A549 (cell line): ENCODE data around the gene ALKBH6. TPM values are rescaled to one million over a fixed set of nuclear protein-coding genes. Genes with fewer than 3 reads are reported as not detected.

Experiments
- ATAC-seq, 2 experiments: fragments of 200-7000 bp in 1 of 2; fragments of >200 bp in 1 of 2; cut with Nextera tagmentation in 1 of 2; cut with Tn5 transposase in 1 of 2; 3 replicates each; pipeline versions ENCODE4 v1.8.0 to v1.9.1; 2018 to 2020; ENCODE audit warnings: mild to moderate bottlenecking in 1 of 2, moderate library complexity in 1 of 2
- CTCF ChIA-PET: fragments of 300-600 bp; sonication (Branson Sonifier 250); formaldehyde crosslinking; extraction: SDS; loops from one replicate; lab custom pipeline; 2021; ENCODE audit warnings: antibody characterized with exemption, inconsistent platforms; lab: Yijun Ruan, JAX
- POLR2A ChIA-PET: fragments of 350-600 bp; formaldehyde crosslinking; extraction: SDS; loops from one replicate; lab custom pipeline; 2021; ENCODE audit warnings: antibody characterized with exemption, inconsistent platforms; lab: Yijun Ruan, JAX
- DNase-seq, 2 experiments: peaks; one replicate each; pipeline versions ENCODE4 v3.0.0 to v3.0.0-alpha.2; 2011 to 2016; ENCODE audit warnings: low read depth in 1 of 2, low spot score in 1 of 2
- FAIRE-seq: peaks from 2 replicates; lab custom pipeline; 2011; peaks lifted over from hg19 to GRCh38; lab: Jason Lieb, UNC
- H3K27ac ChIP-seq, 2 experiments: fragments of >200 bp; sonication (Bioruptor Twin); formaldehyde crosslinking; 3 replicates each; pipeline ENCODE4 v1.5.1; 2016 to 2017
- H3K4me1 ChIP-seq: fragments of >200 bp; sonication (Bioruptor Twin); formaldehyde crosslinking; 3 replicates; pipeline ENCODE4 v1.6.1; 2016
- H3K4me2 ChIP-seq: fragments of >200 bp; sonication (Bioruptor Twin); formaldehyde crosslinking; 3 replicates; pipeline ENCODE4 v1.6.1; 2016
- H3K4me3 ChIP-seq: fragments of >200 bp; sonication (Bioruptor Twin); formaldehyde crosslinking; 3 replicates; pipeline ENCODE4 v1.5.1; 2016
- H3K9me3 ChIP-seq: fragments of >200 bp; sonication (Bioruptor Twin); formaldehyde crosslinking; 3 replicates; pipeline ENCODE4 v1.6.1; 2016
- CEBPB ChIP-seq, 2 experiments: fragments of >200 bp in 1 of 2; sonication (Bioruptor Twin) in 1 of 2; formaldehyde crosslinking in 1 of 2; IDR thresholded peaks; 2 replicates each; pipeline ENCODE4 v1.6.1; 2012 to 2016
- CHD2 ChIP-seq: fragments of 150-350 bp; IDR thresholded peaks from 2 replicates; pipeline ENCODE4 v1.6.1; 2014; ENCODE audit warnings: low read length; ENCODE audit not compliant: partially characterized antibody
- CTCF ChIP-seq: fragments of >200 bp; sonication (Bioruptor Twin); formaldehyde crosslinking; IDR thresholded peaks from 3 replicates; pipeline ENCODE4 v1.5.1; 2016
- E2F6 ChIP-seq: IDR thresholded peaks from 2 replicates; pipeline ENCODE4 v1.6.1; 2012; ENCODE audit warnings: low read depth, borderline replicate concordance
- EHF ChIP-seq: fragments of 250-450 bp; sonication (Bioruptor Pico); IDR thresholded peaks from 2 replicates; pipeline ENCODE4 v1.5.0; 2020; ENCODE audit warnings: mild to moderate bottlenecking
- GATA3 ChIP-seq: IDR thresholded peaks from 2 replicates; pipeline ENCODE4 v1.6.1; 2012; ENCODE audit warnings: borderline replicate concordance
- HES2 ChIP-seq: fragments of >200 bp; sonication (Bioruptor Twin); formaldehyde crosslinking; IDR thresholded peaks from 2 replicates; pipeline ENCODE4 v1.6.1; 2016
- HOXB13 ChIP-seq: fragments of 250-450 bp; sonication (Bioruptor Pico); IDR thresholded peaks from 2 replicates; pipeline ENCODE4 v1.5.0; 2020; ENCODE audit warnings: low read depth, mild to moderate bottlenecking, moderate library complexity
- KDM5A ChIP-seq: fragments of 200-600 bp; sonication (generic); IDR thresholded peaks from 2 replicates; pipeline ENCODE4 v1.6.1; 2016; ENCODE audit warnings: antibody characterized with exemption, mild to moderate bottlenecking
- MAFK ChIP-seq: fragments of 450-650 bp; IDR thresholded peaks from 2 replicates; pipeline ENCODE4 v1.6.1; 2014; ENCODE audit not compliant: partially characterized antibody
- NFE2L2 ChIP-seq: fragments of 150-350 bp; conservative IDR thresholded peaks from 2 replicates; pipeline ENCODE4 v1.6.1; 2014; ENCODE audit warnings: low read length
- NR3C1 ChIP-seq: fragments of >200 bp; sonication (Bioruptor Twin); formaldehyde crosslinking; IDR thresholded peaks from 3 replicates; pipeline ENCODE4 v1.6.1; 2017
- POLR2A ChIP-seq: IDR thresholded peaks from 2 replicates; pipeline ENCODE4 v1.6.1; 2012; ENCODE audit warnings: mild to moderate bottlenecking, low read length
- POLR2AphosphoS2 ChIP-seq: conservative IDR thresholded peaks from 2 replicates; pipeline ENCODE4 v1.6.1; 2012; ENCODE audit warnings: low read length, improper control_type of control experiment, inconsistent platforms
- USF2 ChIP-seq: fragments of 450-650 bp; IDR thresholded peaks from 2 replicates; pipeline ENCODE4 v1.6.1; 2014; ENCODE audit warnings: antibody characterized with exemption
- WGBS: methylation state at CpG from one replicate; pipeline ENCODE4 v1.1.6; 2017; ENCODE audit errors: missing lambda C conversion rate; 5-methylcytosine and 5-hydroxymethylcytosine counted together
- polyA plus RNA-seq, 4 experiments: library from polyadenylated mRNA; depleted of rRNA in 3 of 4; stranded (reverse); fragments of >200 nt; fragmentation: RNase III in 1 of 4; extraction: RNeasy Plus Mini Kit Qiagen cat#74134 plus additional on column Dnase treatment in 1 of 4; gene quantifications; 2 replicates in 3 of 4; 3 replicates in 1 of 4; pipeline ENCODE4 v1.2.3, GENCODE V29; 2011 to 2017
- TF ChIP-seq, protein P1 (sequence below): fragments of 200-600 bp; sonication (generic); IDR thresholded peaks from 2 replicates; pipeline ENCODE4 v1.6.1; 2016; ENCODE audit warnings: antibody characterized with exemption, mild to moderate bottlenecking, moderate library complexity
- TF ChIP-seq, protein P2 (sequence below): fragments of 150-350 bp; IDR thresholded peaks from 2 replicates; pipeline ENCODE4 v1.6.1; 2014; ENCODE audit warnings: low read depth, mild to moderate bottlenecking, low read length
- TF ChIP-seq, protein P3 (sequence below): fragments of >200 bp; sonication (Bioruptor Twin); formaldehyde crosslinking; IDR thresholded peaks from 3 replicates; pipeline ENCODE4 v1.6.1; 2016
- TF ChIP-seq, protein P4 (sequence below): IDR thresholded peaks from 2 replicates; pipeline ENCODE4 v1.6.1; 2012

ALKBH6 gene
- polyA plus RNA-seq, 2 of the 4 experiments (the other 2 are of a cell fraction), result 34.2 to 47.1 TPM

DNA sequence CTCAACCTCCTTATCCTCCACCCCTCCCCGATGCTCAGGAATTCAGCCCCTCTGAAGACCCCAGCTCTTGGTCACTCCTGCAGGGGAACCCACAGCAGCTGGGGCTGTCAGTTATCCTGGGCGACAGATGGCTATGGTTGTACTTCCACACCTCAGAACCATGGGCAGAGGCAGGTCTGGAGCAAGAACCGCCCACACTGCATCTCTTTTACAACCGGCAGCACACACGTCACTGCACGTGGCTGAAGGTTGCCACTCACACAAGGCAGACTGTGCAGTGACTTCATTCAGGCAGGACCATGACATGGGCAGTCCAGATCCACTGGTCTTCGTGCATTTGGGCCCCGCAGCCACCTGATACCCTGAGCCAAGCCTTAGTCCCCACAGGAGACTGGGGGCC is 40.5 kb downstream of the ALKBH6 start:
- 6% methylated on average over 8 of the region's 8 CpGs for WGBS
- Histone ChIP-seq H3K27ac (no peak overlapping the region), H3K4me2 (no peak overlapping the region), H3K4me3 (no peak overlapping the region), H3K4me1 (no peaks in the 10 kb centered on the region), H3K9me3 (no peaks in the 10 kb centered on the region)
- TF ChIP-seq, protein P1, sequence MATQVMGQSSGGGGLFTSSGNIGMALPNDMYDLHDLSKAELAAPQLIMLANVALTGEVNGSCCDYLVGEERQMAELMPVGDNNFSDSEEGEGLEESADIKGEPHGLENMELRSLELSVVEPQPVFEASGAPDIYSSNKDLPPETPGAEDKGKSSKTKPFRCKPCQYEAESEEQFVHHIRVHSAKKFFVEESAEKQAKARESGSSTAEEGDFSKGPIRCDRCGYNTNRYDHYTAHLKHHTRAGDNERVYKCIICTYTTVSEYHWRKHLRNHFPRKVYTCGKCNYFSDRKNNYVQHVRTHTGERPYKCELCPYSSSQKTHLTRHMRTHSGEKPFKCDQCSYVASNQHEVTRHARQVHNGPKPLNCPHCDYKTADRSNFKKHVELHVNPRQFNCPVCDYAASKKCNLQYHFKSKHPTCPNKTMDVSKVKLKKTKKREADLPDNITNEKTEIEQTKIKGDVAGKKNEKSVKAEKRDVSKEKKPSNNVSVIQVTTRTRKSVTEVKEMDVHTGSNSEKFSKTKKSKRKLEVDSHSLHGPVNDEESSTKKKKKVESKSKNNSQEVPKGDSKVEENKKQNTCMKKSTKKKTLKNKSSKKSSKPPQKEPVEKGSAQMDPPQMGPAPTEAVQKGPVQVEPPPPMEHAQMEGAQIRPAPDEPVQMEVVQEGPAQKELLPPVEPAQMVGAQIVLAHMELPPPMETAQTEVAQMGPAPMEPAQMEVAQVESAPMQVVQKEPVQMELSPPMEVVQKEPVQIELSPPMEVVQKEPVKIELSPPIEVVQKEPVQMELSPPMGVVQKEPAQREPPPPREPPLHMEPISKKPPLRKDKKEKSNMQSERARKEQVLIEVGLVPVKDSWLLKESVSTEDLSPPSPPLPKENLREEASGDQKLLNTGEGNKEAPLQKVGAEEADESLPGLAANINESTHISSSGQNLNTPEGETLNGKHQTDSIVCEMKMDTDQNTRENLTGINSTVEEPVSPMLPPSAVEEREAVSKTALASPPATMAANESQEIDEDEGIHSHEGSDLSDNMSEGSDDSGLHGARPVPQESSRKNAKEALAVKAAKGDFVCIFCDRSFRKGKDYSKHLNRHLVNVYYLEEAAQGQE, result peak; percentile 35; the same call in 1 of the 2 replicates
- no peak for TF ChIP-seq USF2
- DNase-seq (peak in 1 of 2 experiments; percentile 39), ATAC-seq (peak; percentile 34 to 49; a peak in 4 of 6 replicates), FAIRE-seq (no peak)
- CTCF ChIA-PET, result interaction anchor here (0.7 to 1.7 kb wide), 2 partner anchors 11 to 872 kb away, joined by 3 to 6 read pairs; no protein-coding TSS in a partner anchor
- POLR2A ChIA-PET, result no interaction called here

DNA sequence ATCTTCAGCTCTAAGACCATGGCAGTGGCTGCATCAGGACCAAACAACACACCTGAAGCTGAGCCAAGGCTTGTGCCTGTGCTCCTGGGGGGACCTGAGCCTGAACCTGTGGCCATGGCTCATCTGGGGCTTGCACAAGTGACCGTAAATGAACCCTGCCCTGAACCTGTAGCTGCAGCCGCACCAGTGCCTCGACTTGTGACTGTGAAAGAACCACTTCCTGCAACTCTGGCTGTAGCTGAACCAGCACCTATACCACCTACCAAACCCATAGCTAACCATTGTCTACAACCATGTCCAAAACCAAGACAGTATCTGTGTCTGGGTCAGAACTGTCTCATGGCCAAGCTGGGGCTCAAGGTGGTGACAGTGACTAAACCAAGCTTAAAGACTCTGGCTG is 47.2 kb downstream of the ALKBH6 start:
- Histone ChIP-seq H3K9me3 (no peaks in the 10 kb centered on the region), H3K4me1 (no peaks in the 10 kb centered on the region), H3K4me3 (no peak overlapping the region), H3K27ac (no peak overlapping the region), H3K4me2 (no peak overlapping the region)
- ATAC-seq (no peak), FAIRE-seq (peak; percentile 32), DNase-seq (no peak)
- TF ChIP-seq MAFK (no peak), EHF (CRISPR knock-in tag) (no peak), POLR2A (no peak), CTCF (no peak), HOXB13 (CRISPR knock-in tag) (no peak), CHD2 (no peak), E2F6 (no peak), NFE2L2 (no peak), NR3C1 (no peak), HES2 (no peak), KDM5A (no peak), GATA3 (no peak), USF2 (no peak), POLR2AphosphoS2 (no peak), CEBPB (IDR thresholded peaks at IDR 0.05) (no peak)
- TF ChIP-seq, protein P2, sequence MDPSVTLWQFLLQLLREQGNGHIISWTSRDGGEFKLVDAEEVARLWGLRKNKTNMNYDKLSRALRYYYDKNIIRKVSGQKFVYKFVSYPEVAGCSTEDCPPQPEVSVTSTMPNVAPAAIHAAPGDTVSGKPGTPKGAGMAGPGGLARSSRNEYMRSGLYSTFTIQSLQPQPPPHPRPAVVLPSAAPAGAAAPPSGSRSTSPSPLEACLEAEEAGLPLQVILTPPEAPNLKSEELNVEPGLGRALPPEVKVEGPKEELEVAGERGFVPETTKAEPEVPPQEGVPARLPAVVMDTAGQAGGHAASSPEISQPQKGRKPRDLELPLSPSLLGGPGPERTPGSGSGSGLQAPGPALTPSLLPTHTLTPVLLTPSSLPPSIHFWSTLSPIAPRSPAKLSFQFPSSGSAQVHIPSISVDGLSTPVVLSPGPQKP, result no peak
- TF ChIP-seq, protein P1, result no peak
- TF ChIP-seq, protein P3, sequence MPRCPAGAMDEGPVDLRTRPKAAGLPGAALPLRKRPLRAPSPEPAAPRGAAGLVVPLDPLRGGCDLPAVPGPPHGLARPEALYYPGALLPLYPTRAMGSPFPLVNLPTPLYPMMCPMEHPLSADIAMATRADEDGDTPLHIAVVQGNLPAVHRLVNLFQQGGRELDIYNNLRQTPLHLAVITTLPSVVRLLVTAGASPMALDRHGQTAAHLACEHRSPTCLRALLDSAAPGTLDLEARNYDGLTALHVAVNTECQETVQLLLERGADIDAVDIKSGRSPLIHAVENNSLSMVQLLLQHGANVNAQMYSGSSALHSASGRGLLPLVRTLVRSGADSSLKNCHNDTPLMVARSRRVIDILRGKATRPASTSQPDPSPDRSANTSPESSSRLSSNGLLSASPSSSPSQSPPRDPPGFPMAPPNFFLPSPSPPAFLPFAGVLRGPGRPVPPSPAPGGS, result no peak
- TF ChIP-seq, protein P4, sequence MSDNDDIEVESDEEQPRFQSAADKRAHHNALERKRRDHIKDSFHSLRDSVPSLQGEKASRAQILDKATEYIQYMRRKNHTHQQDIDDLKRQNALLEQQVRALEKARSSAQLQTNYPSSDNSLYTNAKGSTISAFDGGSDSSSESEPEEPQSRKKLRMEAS, result no peak
- ChIA-PET POLR2A (no interaction called here), CTCF (interaction anchor here (1.2 to 2.7 kb wide), 5 partner anchors 10 to 265 kb away, joined by 3 to 8 read pairs (median 6); no protein-coding TSS in a partner anchor)
- 31% methylated on average over 3 of the region's 3 CpGs for WGBS
